Dedifferentiated amniotic fluid mesenchymal stem cell (primary cell): ENCODE data around the gene CXCR6.

Experiments
- DNase-seq: peaks from one replicate; pipeline ENCODE4 v3.0.0-alpha.2; 2016; ENCODE audit errors: extremely low spot score

The CXCR6 gene

DNA sequence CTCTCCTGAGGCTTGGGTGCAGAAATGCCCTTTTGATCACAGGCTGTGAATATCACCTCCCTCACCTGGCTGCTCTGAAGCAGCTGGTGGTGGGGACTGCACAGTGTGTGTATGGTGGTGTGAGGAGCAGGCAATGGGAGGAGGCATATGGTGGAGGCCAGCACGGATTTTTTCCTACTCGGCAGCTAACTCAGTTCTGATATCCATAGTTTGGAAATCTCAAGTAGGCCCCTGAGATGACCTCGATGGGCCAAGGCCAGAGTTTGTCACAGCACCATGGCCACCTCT is 21.3 kb upstream of the CXCR6 start:
- no peak for DNase-seq

DNA sequence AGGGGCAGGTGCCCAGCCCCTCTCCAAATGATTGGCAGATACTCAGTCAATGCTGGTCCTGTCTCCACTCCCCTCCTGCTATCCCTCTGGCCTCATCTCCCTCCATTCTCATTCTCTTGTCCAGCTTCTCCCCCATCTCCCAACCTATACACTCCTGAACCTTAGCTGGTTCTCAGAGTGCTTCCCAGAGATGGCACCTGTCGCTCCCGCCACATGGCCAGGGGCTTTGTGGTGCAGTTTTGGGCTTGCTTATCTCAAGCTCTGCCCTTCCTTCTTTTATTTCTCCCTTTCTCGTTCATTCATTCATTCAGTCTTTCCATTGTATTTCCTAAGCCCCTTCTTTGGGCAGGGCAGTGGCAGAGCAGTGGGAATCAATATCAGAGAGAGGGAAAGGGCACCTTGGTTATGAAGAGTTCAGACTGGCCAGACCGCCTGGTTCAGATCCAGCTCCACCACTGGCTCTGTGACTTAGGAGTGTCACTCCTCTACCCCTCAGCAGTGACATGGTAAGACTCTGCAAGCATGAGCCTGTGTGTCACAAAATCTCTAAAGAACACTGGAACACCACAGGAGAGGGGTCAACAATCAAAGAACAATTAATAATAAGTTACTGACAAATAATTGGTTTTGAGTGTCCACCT is 20.2 kb upstream of the CXCR6 start:
- DNase-seq, result no peak

DNA sequence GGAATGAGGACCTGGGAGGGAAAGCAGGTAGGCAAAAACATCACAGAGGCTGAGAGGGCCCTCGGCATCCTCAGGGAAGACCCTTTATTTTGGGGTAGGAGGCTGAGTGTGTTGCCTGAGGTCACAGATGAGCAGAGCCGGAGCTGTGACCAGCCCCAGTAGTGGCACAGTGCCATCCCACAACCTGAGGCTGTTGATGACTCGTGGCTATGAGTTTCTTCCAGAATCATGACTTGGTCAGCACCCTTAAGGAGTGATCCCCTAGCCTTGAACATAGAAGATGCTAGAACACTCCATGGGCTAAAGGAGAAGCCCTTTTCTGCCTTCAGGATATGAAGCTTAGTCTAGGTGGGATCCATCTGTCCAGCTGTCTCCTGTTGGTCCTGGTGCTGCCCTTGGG is 19.5 kb upstream of the CXCR6 start:
- DNase-seq, result no peak

DNA sequence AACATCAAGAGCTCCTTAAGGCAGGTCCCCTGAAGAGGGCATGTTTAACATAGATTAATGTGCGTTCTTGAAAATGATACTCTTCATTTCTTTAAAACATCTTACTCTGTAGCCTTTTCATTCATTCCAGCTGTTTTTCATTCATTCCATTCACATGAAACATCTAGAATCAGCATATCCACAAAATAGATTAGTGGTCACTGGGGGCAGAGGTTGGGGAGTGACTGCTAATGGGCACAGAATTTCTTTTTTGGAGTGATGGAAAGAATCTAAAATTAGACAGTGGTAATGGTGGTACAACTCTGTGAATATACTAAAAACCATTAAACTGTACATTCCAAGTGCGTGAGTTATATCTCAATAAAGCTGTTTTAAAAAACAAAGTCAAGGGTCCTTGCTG is 15.4 kb upstream of the CXCR6 start:
- peak; percentile 35 for DNase-seq

DNA sequence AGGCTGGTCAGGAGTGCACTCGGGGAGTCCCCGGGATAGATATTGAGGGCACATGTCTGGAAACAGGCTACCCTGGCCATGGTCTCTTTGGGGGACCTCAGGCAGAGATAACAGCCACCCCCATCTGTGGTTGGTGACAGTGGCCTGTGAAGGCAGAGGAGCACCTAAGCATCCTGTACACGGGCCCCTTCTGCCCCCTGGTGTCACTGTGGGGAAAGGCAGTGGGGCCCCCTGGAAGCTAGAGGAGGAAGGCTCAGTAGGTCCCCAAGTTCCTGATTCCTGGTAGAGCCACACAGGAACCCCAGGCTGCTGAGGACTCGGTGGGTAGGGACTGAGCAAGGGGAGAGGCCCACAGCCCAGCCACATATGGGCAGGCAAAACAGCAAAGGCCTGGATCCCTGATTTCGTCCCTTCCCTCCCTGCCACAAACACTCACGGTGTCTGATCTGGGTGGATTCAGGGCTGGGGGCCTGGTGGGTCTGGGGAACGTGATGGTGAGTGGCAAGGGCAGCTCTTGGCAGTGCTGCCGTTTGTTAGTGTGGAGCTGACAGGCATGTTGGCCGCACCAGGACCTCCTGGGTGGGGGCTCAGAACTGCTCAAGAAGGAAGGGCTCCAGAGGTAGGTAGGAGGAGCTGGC is 14.1 kb upstream of the CXCR6 start:
- no peak for DNase-seq

DNA sequence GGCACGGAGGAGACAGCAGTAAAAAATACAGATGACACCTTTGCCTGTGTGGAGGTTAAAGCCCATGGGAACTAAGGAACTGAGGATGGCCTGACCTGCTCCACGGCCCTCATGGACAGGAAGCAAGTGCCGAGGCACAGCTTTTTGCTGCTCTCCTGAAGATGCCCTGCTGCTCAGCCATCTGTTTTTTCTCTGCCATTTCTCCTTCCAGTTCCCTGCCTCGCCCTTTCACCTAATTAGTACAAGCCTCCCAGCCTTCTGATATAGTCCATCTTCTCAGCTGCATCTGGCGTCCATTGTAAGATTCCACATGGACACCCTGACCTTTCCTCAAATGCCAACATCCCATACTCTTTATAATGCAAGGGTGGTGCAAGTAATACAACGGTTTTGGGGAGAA is 11.8 kb upstream of the CXCR6 start:
- no peak for DNase-seq

DNA sequence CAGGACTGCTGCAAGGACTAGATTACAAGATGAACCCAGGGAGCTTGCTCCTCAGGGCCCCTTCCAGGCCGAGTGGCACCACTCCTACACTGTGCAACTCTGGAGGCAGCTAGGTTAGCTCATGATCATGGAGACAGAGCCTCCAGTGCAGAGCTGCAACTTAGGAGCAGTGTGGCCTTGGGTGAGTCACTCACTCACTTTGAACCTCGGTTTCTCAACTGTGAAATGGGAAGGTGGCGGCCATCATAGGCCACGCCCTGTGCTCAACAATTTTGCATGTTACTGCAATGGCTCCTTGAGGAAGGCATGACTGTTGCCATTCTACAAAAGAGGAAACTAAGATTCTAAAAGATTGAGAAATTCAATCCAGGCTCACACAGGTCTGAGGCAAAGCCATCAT is 11.2 kb upstream of the CXCR6 start:
- no peak for DNase-seq

DNA sequence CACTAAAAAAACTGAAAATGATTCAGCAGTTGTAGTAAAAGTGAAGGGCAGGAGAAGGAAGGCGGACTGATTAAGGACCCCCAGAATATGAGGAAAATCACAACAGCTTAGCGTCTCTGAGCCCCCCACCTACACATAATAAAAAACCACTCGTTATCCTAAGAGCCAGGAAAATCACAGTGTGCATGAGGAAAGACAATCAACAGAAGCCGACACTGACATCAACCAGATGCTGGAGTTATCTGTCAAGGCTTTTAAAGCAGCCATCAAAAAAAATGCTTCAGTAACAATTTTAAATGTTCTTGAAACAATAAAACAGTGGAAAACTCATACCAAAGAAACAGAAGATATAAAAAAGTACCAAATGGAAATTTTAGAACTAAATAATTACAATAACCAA is 9.7 kb upstream of the CXCR6 start:
- DNase-seq, result no peak

DNA sequence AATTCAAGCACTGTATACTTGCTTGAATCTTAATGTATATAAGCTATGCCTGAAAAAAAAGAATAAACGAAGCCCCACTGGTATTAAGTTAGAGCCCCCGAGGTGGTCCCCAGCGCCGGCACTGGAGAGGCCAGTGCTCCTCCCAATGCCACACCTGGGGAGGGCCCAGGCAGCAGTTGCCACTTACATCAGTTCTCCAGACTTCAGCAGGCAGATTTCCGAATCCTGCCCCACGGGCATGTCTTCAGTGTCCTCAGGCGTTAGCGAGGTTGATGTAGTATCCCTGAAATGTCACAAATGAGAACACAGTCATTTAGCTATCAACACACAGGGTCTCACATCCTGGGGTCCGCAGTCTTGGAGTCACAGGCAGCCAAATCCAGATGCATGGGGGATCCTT is 7.0 kb upstream of the CXCR6 start:
- DNase-seq, result no peak

DNA sequence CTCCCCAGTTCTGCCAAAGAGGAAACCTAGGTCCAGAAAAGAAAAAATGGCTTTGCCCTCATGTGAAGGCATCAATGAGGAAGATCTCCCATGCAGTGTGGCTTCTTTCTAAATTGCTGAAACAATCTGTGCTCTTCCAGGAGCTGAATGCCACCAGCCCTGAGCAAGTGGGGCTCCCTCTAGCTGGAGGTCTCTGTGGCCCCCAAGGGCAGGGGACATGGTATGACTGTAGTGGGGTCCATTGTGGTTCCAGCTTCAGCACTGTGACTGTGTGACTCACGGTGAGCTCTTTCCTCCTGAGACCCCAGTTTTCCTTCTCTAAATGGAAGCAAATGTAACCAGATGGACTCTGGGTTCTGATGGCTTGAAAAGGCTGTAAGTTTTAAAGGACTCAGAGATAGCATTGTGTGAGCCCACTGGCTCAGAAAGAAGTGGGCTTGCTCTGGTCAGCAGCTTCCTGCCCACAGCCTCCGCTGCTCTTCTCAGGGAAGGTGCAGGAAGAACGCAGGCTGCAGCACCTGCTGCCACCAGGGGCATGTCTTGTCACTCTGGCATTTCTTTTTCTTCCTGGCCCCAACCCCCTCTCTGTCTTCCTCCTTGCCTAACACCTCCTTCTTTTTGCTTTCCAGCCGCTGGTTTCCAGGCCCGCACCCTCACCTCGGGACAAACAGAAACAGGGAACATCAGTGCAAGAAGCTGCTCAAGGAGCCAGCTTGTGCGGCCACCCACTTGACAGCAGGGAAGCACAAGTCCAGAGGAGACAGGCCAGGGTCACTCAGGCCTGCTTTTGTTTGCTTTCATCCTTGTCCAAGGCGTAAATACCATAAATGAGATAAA is 5.8 kb upstream of the CXCR6 start:
- no peak for DNase-seq

DNA sequence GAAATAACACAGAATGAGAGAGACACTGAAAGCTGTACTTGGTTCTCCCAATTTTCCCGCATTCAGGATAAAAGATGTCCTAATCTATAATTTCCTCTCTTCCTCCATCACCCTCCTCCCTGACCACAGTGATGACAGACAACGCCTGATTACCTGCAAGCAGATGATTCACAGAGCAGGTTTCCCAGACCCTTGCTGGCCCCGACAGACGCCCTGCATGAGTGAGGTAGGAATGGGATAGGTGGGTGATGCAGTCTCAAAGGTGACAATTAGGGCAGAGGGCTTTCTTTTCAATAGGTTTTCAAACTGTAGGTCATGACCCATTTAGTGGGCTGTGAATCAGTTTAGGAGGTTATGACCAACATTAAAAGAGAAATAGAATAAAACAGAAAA is 5.2 kb upstream of the CXCR6 start:
- no peak for DNase-seq

DNA sequence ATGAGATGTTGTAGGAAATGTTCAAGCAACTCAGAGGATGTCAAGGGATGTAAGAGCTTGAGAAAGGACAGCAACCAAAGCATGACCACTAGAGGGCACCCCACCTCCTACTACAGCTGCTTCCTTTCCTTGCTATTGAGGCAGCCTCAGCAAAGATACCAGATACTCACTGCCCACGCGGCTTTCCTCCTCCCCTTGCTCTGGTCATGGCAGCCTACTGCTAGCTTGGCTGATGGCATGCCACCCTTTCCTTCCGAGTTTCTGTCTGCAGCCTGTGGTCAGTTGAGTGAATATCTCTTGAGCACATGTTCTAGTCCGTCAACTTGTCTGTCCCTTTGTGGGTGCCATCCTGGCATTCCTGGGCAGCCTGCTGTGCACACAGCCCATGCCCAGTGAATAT is 4.4 kb upstream of the CXCR6 start:
- peak; percentile 92 for DNase-seq

DNA sequence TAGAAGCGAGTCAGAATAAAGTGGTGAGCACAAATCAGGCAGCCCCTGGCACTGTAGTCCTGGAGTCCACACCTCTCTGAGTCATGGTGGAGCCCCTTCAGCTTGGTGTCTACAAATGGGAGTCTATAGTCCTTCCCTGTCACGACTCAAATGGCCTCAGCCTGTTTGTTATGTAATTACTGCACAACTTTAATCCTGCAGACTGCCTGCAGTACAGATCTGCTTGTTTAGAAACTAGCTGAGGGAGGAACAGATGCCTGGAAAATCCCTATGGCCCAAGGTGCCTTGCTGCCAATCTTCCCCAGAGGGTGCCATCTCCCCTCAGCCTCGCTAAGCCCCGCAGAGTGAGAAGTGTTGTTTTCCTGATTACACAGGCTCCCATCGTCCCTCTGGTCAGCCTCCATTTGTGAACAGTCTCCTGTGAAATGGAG is 3.9 kb upstream of the CXCR6 start:
- DNase-seq, result no peak

DNA sequence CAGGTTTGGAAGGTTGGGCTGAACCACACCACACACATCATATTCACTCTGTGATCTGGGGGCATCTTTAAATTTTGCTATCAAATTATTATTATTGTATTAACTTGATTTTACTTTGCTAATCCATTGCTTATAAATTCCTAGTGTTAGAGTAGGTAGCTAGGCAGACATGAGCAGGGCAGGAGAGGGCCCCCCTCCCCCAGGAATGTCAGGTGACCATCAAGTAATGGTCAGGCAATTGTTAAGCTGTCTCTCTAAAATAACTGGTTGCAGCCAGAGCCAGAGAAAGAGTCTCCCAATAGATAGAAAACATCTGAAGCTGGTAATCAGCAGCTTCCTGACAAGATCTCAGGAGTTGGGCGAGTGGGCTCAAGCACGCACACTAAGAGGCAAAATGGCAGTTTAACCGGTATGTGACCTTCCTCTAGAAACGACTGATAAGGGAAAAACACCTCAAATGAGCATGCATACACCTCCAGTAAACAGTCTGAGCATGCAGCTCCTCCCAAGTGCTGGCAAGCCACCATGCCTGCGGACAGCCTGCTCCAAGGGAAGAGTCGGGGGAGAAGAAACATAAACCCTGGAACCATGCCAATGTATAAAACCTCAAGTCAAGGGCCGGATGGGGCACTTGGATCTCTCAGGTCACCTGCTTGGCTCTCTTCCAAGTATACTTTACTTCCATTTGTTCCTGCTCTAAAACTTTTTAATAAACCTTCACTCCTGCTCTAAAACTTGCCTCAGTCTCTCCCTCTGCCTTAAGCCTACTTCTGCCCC is 3.1 kb upstream of the CXCR6 start:
- DNase-seq, result no peak

DNA sequence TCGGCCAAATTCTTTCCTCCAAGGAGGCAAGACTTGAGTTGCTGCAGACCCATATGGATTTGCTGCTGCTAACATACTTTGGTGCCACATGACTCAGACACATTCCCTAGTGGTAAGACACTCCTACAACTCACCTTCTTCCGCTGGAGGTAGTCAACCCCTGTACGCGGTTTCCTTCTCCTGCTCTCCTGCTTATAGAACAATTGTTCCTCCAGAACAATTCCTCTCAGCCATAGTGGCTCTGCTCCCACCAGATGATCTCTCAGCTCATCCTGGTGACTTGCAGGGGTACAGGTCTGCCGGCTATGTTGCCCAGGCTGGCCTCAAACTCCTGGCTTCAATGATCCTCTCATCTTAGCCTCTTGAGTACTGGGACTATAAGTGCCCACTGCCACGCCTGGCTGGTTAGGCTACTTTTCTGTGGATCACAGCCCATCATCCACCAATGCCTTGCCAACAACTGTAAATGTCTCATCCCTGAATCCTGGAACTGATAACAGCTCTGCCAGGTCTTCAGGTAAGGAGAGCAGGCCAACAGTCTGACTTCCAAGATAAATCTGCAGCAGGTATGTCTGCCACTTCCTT is 2.4 kb upstream of the CXCR6 start:
- no peak for DNase-seq

DNA sequence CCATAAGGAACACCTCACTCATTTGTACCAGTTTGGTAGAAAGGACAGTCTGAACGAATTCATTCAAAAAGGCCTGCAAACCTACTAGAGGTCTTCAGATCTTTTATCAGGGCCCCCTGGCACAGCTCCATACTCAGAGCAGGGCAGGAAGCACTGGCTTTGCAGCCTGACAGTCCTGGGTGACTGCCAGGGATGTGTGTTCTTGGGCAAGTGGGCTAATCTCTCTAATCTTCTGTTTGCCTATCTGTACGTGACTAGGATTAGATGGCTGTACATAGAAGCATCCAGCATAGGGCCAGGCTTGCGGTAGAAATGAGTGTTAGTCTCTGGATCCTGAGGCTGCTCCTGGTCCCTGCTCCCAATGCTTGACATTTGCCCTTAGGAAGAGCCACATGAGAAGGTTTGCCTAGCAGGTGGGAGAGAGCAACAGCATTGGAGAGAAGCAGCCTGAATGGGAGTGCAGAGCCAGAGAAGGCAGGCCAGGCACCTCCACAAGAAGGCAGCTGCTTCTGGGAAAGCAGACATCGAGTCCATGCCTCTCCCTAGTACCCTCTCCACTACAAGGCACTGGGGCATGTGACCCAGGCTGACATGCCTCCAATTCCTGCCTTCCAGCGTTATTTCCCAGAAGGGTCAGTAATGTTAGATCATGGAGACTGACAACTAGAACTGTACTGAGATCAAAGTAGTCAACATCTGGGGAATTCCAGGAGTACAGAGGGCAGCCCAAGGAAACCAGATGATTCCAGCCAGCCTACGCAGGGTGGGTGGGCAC is 1.0 kb upstream of the CXCR6 start:
- no peak for DNase-seq

DNA sequence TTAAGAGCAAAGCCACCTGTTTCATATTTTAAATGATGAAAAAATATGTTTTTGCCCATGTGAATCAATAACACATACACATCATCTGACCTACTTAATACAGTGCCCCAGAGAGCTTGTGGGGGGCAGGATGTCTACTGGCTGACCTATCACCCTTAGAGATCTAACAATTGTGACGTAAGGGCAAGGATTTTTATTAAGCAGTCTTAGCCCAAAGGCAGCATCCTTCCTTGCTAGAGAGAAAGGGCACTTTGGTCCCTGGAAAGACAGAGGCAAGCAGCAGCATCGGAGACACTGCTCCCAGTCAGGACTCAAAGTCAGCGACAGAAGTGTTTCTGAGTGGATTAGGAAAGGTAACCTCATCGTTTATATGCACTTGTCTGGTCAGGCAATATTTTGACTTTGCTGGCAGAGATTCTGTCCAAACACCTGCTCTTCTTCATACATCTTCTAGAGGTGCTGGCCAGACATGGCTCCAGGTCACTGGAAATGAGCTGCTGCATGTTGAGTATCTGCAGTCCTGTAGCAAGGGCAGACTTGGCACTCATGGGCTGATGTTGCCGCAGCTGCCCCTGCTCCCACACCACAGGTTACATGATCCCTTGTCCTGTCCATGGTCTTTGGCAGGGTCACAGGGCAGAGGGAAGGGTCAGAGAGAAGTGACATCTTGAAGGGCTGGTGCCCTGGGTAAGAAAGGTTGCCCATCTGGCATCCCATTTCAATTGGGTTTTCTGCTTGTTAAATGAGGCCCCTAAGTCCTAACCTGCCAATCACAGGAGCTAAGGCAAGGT is 1.8 kb downstream of the CXCR6 start:
- DNase-seq, result no peak

DNA sequence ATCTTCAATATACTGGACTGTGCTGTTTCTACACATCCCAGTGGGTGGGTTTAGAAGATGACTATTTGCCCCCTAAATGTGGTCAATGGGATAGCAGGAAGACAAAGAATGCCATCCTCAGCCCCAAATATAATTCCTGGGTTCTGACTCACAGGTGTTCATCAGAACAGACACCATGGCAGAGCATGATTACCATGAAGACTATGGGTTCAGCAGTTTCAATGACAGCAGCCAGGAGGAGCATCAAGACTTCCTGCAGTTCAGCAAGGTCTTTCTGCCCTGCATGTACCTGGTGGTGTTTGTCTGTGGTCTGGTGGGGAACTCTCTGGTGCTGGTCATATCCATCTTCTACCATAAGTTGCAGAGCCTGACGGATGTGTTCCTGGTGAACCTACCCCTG is 3.0 kb downstream of the CXCR6 start:
- no peak for DNase-seq

DNA sequence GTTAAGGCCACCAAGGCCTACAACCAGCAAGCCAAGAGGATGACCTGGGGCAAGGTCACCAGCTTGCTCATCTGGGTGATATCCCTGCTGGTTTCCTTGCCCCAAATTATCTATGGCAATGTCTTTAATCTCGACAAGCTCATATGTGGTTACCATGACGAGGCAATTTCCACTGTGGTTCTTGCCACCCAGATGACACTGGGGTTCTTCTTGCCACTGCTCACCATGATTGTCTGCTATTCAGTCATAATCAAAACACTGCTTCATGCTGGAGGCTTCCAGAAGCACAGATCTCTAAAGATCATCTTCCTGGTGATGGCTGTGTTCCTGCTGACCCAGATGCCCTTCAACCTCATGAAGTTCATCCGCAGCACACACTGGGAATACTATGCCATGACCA is 3.6 kb downstream of the CXCR6 start:
- DNase-seq, result no peak

DNA sequence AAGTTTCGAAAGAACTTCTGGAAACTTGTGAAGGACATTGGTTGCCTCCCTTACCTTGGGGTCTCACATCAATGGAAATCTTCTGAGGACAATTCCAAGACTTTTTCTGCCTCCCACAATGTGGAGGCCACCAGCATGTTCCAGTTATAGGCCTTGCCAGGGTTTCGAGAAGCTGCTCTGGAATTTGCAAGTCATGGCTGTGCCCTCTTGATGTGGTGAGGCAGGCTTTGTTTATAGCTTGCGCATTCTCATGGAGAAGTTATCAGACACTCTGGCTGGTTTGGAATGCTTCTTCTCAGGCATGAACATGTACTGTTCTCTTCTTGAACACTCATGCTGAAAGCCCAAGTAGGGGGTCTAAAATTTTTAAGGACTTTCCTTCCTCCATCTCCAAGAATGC is 4.1 kb downstream of the CXCR6 start:
- no peak for DNase-seq
